Endothelial cell of umbilical vein (primary cell): Measurements from ENCODE around the gene KLF5. TPM values are rescaled to one million over a fixed set of nuclear protein-coding genes. Genes with fewer than 3 reads are reported as not detected.

Experiments used
- BruUV-seq: library from RNA; stranded (reverse); fragments of 400-500 nt; replicated peaks from 2 replicates; lab custom pipeline; 2021; lab: Mats Ljungman, UMichigan
- CTCF ChIA-PET: fragments of 300-600, 350-600 bp; sonication (Branson Sonifier 250); formaldehyde crosslinking; loops from one replicate; lab custom pipeline; 2021; ENCODE audit warnings: antibody characterized with exemption, inconsistent platforms; lab: Charles Lee
- POLR2A ChIA-PET: fragments of 300-600, 350-600 bp; sonication (Branson Sonifier 250); formaldehyde crosslinking; loops from one replicate; lab custom pipeline; 2021; ENCODE audit warnings: antibody characterized with exemption, inconsistent platforms; lab: Charles Lee
- DNase-seq: peaks from one replicate; pipeline ENCODE4 v3.0.0-alpha.2; 2011; ENCODE audit warnings: low read depth, low spot score
- FAIRE-seq: peaks from 2 replicates; lab custom pipeline; 2011; peaks lifted over from hg19 to GRCh38; lab: Jason Lieb, UNC
- H2AFZ ChIP-seq: 2 replicates; pipeline ENCODE4 v1.6.0; 2012; ENCODE audit warnings: low read depth, low read length, control low read depth, inconsistent platforms
- H3K27ac ChIP-seq: 2 replicates; pipeline ENCODE4 v1.5.1; 2011; ENCODE audit warnings: low read depth, mild to moderate bottlenecking, control low read depth, low read length, moderate library complexity; ENCODE audit not compliant: insufficient read depth
- H3K27me3 ChIP-seq, 2 experiments: 2 replicates each; pipeline versions ENCODE4 v1.6.0 to v1.6.1; 2011; ENCODE audit warnings: low read length in 2 of 2, mixed read lengths in 1 of 2; ENCODE audit not compliant: control insufficient read depth in 2 of 2, insufficient read depth in 2 of 2
- H3K36me3 ChIP-seq, 2 experiments: 2 replicates in 1 of 2; 3 replicates in 1 of 2; pipeline ENCODE4 v1.5.1; 2011; ENCODE audit warnings: low read length in 2 of 2, mild to moderate bottlenecking in 1 of 2, moderate library complexity in 1 of 2; ENCODE audit not compliant: control insufficient read depth in 2 of 2, insufficient read depth in 2 of 2; ENCODE audit errors: extremely low read depth in 1 of 2
- H3K4me1 ChIP-seq: 3 replicates; pipeline ENCODE4 v1.5.1; 2011; ENCODE audit warnings: mild to moderate bottlenecking, low read length; ENCODE audit not compliant: control insufficient read depth, insufficient read depth; ENCODE audit errors: extremely low read depth
- H3K4me2 ChIP-seq: 2 replicates; pipeline ENCODE4 v1.6.1; 2011; ENCODE audit warnings: low read length, control low read depth, mixed read lengths; ENCODE audit not compliant: insufficient read depth
- H3K4me3 ChIP-seq, 3 experiments: fragments of 200-600 bp in 1 of 3; sonication (generic), shearing (Covaris generic) in 1 of 3; replicated peaks in 1 of 3; 2 replicates each; pipeline ENCODE4 v1.5.1; 2011 to 2016; ENCODE audit warnings: control low read depth in 3 of 3, low read length in 3 of 3, mild to moderate bottlenecking in 2 of 3, inconsistent platforms in 1 of 3, low read depth in 1 of 3, moderate library complexity in 1 of 3; ENCODE audit not compliant: insufficient read depth in 1 of 3
- H3K79me2 ChIP-seq: 2 replicates; pipeline ENCODE4 v1.6.0; 2012; ENCODE audit warnings: low read length, inconsistent platforms; ENCODE audit not compliant: control insufficient read depth, insufficient read depth
- H3K9ac ChIP-seq: replicated peaks from 2 replicates; pipeline ENCODE3; 2011; ENCODE audit warnings: low read length, control low read depth; ENCODE audit not compliant: insufficient read depth; ENCODE audit errors: extremely low read depth
- H3K9me1 ChIP-seq: replicated peaks from 3 replicates; pipeline ENCODE4 v1.6.0; 2011; ENCODE audit warnings: mild to moderate bottlenecking, low read length; ENCODE audit not compliant: control insufficient read depth, insufficient read depth; ENCODE audit errors: extremely low read depth
- H3K9me3 ChIP-seq: replicated peaks from 2 replicates; pipeline ENCODE4 v1.5.1; 2012; ENCODE audit warnings: low read length, inconsistent platforms; ENCODE audit not compliant: control insufficient read depth, insufficient read depth
- H4K20me1 ChIP-seq: replicated peaks from 2 replicates; pipeline ENCODE3; 2011; ENCODE audit warnings: mild to moderate bottlenecking, low read length; ENCODE audit not compliant: control insufficient read depth, insufficient read depth; ENCODE audit errors: extremely low read depth
- CTCF ChIP-seq, 2 donors: IDR thresholded peaks; 1 replicate in 1 of 2; 2 replicates in 1 of 2; pipeline ENCODE4 v1.5.1; 2011; ENCODE audit warnings: low read length in 2 of 2, mild to moderate bottlenecking in 2 of 2, moderate library complexity in 2 of 2, control low read depth in 1 of 2, inconsistent platforms in 1 of 2, low read depth in 1 of 2; ENCODE audit not compliant: insufficient read depth in 1 of 2; ENCODE audit errors: extremely low read depth in 1 of 2
- EZH2 ChIP-seq: IDR thresholded peaks from 2 replicates; pipeline ENCODE4 v1.6.1; 2012; ENCODE audit warnings: borderline replicate concordance, low read depth, mild to moderate bottlenecking, moderate library complexity, low read length, inconsistent platforms; ENCODE audit not compliant: severe bottlenecking
- FOS ChIP-seq: IDR thresholded peaks from 2 replicates; pipeline ENCODE4 v1.6.1; 2011; ENCODE audit warnings: mild to moderate bottlenecking, low read length, moderate library complexity, borderline replicate concordance; ENCODE audit not compliant: insufficient read depth
- GATA2 ChIP-seq: IDR thresholded peaks from 2 replicates; pipeline ENCODE4 v1.7.0; 2011; ENCODE audit warnings: low read depth, mild to moderate bottlenecking, moderate library complexity, mixed read lengths, low read length; ENCODE audit not compliant: insufficient read length, insufficient read depth
- JUN ChIP-seq: IDR thresholded peaks from 2 replicates; pipeline ENCODE4 v1.6.1; 2011; ENCODE audit warnings: borderline replicate concordance, low read depth; ENCODE audit not compliant: insufficient read length, insufficient read depth
- MAX ChIP-seq: IDR thresholded peaks from 2 replicates; pipeline ENCODE4 v1.6.1; 2011; ENCODE audit not compliant: insufficient read depth, insufficient read length
- MYC ChIP-seq: IDR thresholded peaks from one replicate; pipeline ENCODE4 v1.6.1; 2011; ENCODE audit warnings: mild to moderate bottlenecking, low read depth, low read length
- POLR2A ChIP-seq: IDR thresholded peaks from 2 replicates; pipeline ENCODE4 v1.6.1; 2012; ENCODE audit warnings: low read depth, mild to moderate bottlenecking, control low read depth, low read length
- POLR2AphosphoS5 ChIP-seq: IDR thresholded peaks from 2 replicates; pipeline ENCODE4 v1.6.1; 2012; ENCODE audit warnings: low read depth, mild to moderate bottlenecking, control low read depth, low read length, moderate library complexity; ENCODE audit not compliant: insufficient read depth
- dilution Hi-C: fragments of 300-500 bp; cut with MboI; formaldehyde crosslinking; loops from one replicate; pipeline ENCODE4 v1.15.0; 2019; ENCODE audit warnings: low sequenced_read_pairs; ENCODE audit not compliant: extremely low pct_ligation_motif_present
- intact Hi-C: fragments of 100-400 bp; cut with micrococcal nuclease; formaldehyde crosslinking; loops from one replicate; pipeline ENCODE4 v1.10.0; 2022
- polyA plus RNA-seq, 4 experiments: library from polyadenylated mRNA; depleted of rRNA in 3 of 4; stranded (reverse) in 3 of 4; unstranded in 1 of 4; fragments of >200 nt; gene quantifications; 2 replicates each; pipeline versions ENCODE4 v1.2.1 to v1.2.3, GENCODE V29; 2011 to 2012; ENCODE audit warnings: missing spikeins in 1 of 4
- total RNA-seq: library from RNA; stranded (reverse); gene quantifications from 2 replicates; pipeline ENCODE4 v1.2.3, GENCODE V29; 2021

KLF5 gene
- total and polyA plus RNA-seq, 2 donors (not counting 3 experiments of a cell fraction or from before 2014, with no cell fraction given): 1.7 to 4.0 TPM

GRCh38 chr13:73082895-73083294 lies 24.1 kb downstream of the KLF5 start:
- dilution Hi-C loops (no loop called here), intact Hi-C loops (no loop called here)
- no peaks in the 10 kb centered on the region for H3K27me3 ChIP-seq
- no peak overlapping the region for H3K9ac ChIP-seq
- FAIRE-seq (no peak), DNase-seq (no peak)
- H3K27ac ChIP-seq: no peak overlapping the region
- H3K4me2 ChIP-seq: no peak overlapping the region
- no peak overlapping the region for H3K4me3 ChIP-seq
- H2AFZ ChIP-seq: no peak overlapping the region
- H3K36me3 ChIP-seq: no peaks in the 10 kb centered on the region
- H3K9me1 ChIP-seq: no peaks in the 10 kb centered on the region
- H3K79me2 ChIP-seq: no peaks in the 10 kb centered on the region
- POLR2A ChIA-PET: no interaction called here
- no peak for TF ChIP-seq MYC
- TF ChIP-seq CTCF (IDR thresholded peaks at IDR 0.05; ENCODE audit: extremely low read depth in 1 of 2, insufficient read depth in 1 of 2, low read depth in 1 of 2, low read length in 2 of 2): no peak
- no peak for TF ChIP-seq POLR2A
- TF ChIP-seq MAX: no peak
- no peaks in the 10 kb centered on the region for H4K20me1 ChIP-seq
- no TSS peak for BruUV-seq
- CTCF ChIA-PET: interaction anchor here (1.2 kb wide), 1 partner anchor 9 kb away, joined by 3 read pairs; no protein-coding TSS in a partner anchor
- H3K4me1 ChIP-seq: no peaks in the 10 kb centered on the region
- H3K9me3 ChIP-seq: no peaks in the 10 kb centered on the region

GRCh38 chr13:73088332-73088935 lies 29.6 kb downstream of the KLF5 start:
- dilution Hi-C loops: no loop called here
- TF ChIP-seq MYC (no peak), GATA2 (no peak), JUN (no peak), EZH2 (no peak), CTCF (IDR thresholded peaks at IDR 0.05; ENCODE audit: extremely low read depth in 1 of 2, insufficient read depth in 1 of 2, low read depth in 1 of 2, low read length in 2 of 2) (no peak), POLR2A (no peak), POLR2AphosphoS5 (no peak), FOS (no peak), MAX (no peak)

More at GRCh38 chr13:73088332-73088935, 29.6 kb downstream of the KLF5 start:
- H3K79me2 ChIP-seq: no peaks in the 10 kb centered on the region
- H3K36me3 ChIP-seq: no peaks in the 10 kb centered on the region
- ChIA-PET CTCF (interaction anchor here (1.7 to 1.8 kb wide), 2 partner anchors 17 to 29 kb away, joined by 5 read pairs; partner anchors contain the start of gene KLF5), POLR2A (no interaction called here)
- FAIRE-seq (no peak), DNase-seq (no peak)
- H3K9ac ChIP-seq: no peak overlapping the region
- no peak overlapping the region for H3K4me2 ChIP-seq
- H3K4me1 ChIP-seq: peaks cover 10% of the 10 kb centered on the region
- no peak overlapping the region for H2AFZ ChIP-seq
- no peaks in the 10 kb centered on the region for H3K27me3 ChIP-seq
- no peak overlapping the region for H3K27ac ChIP-seq
- no peaks in the 10 kb centered on the region for H3K9me1 ChIP-seq
- BruUV-seq: no TSS peak
- intact Hi-C loops: no loop called here
- H3K9me3 ChIP-seq: no peaks in the 10 kb centered on the region
- H3K4me3 ChIP-seq: no peak overlapping the region
- H4K20me1 ChIP-seq: no peaks in the 10 kb centered on the region
